ENCODE results near the gene METRN.
A peak's percentile ranks its signal among the peaks of the same experiment; 100 is the strongest.

The METRN gene

GRCh38 chr16:711084-711483, 3.8 kb upstream of the METRN start:
- no peak for DNase-seq

- peak in 1 of 2 experiments; percentile 73 for DNase-seq
Measured at GRCh38 chr16:711548-712320, 3.2 kb upstream of the METRN start.

- DNase-seq: peak in 1 of 2 experiments; percentile 12
Measured at GRCh38 chr16:712740-713250, 2.1 kb upstream of the METRN start.

GRCh38 chr16:714079-714478, 839 bp upstream of the METRN start:
- DNase-seq: peak in 1 of 2 experiments; percentile 19

GRCh38 chr16:715477-716199, 720 bp downstream of the METRN start:
- DNase-seq: no peak

- DNase-seq: peak in 1 of 2 experiments; percentile 26
Measured at GRCh38 chr16:716200-716568, 1.3 kb downstream of the METRN start.

GRCh38 chr16:716768-717325, 1.9 kb downstream of the METRN start:
- DNase-seq: no peak

- DNase-seq: no peak
Measured at GRCh38 chr16:717450-718245, 2.7 kb downstream of the METRN start.

- no peak for DNase-seq
Measured at GRCh38 chr16:718389-718788, 3.5 kb downstream of the METRN start.

- DNase-seq: no peak
Measured at GRCh38 chr16:718922-719321, 4.0 kb downstream of the METRN start.

- peak in 1 of 2 experiments; percentile 49 for DNase-seq
Measured at GRCh38 chr16:719815-720446, 5.0 kb downstream of the METRN start.

GRCh38 chr16:720447-720989, 5.6 kb downstream of the METRN start:
- DNase-seq: peak; percentile 71 to 83

- peak; percentile 81 to 92 for DNase-seq
Measured at GRCh38 chr16:720990-721764, 6.3 kb downstream of the METRN start, which contains the start of gene ANTKMT. Gene ANTKMT (plus strand): TSS chr16:721146. CDS start chr16:721275, 129 bp downstream.

- no peak for DNase-seq
Measured at GRCh38 chr16:721765-722540, 7.0 kb downstream of the METRN start.

- DNase-seq: no peak
Measured at GRCh38 chr16:722835-723633, 8.1 kb downstream of the METRN start.

GRCh38 chr16:723695-724094, 8.8 kb downstream of the METRN start:
- no peak for DNase-seq

- DNase-seq: no peak
Measured at GRCh38 chr16:724188-725040, 9.5 kb downstream of the METRN start.

- DNase-seq: no peak
Measured at GRCh38 chr16:725041-725376, 10.1 kb downstream of the METRN start.
